Retinal pigment epithelial cell (primary cell): Measurements from ENCODE around the gene RIPPLY2.
"Not testable (repeated sequence)": the region's sequence is repeated elsewhere in the genome, so short reads cannot be mapped to it uniquely, and the experiment has no call there.

Experiments
- DNase-seq: peaks from one replicate; pipeline ENCODE4 v3.0.0-alpha.2; 2010; ENCODE audit warnings: low read depth
- H3K4me3 ChIP-seq: 2 replicates; pipeline ENCODE4 v1.5.1; 2011; ENCODE audit warnings: mild to moderate bottlenecking, low read length, control low read depth, moderate library complexity
- CTCF ChIP-seq: conservative IDR thresholded peaks from 2 replicates; pipeline ENCODE4 v1.5.1; 2011; ENCODE audit warnings: low read depth, low read length, control low read depth, inconsistent platforms

Gene RIPPLY2

GRCh38 chr6:83853178-83854000 lies at the start of gene RIPPLY2:
TSS of gene RIPPLY2 (plus strand) at chr6:83853360. CDS start at chr6:83853417, 57 bp downstream.
- no peak for TF ChIP-seq CTCF
- no peak for DNase-seq
- peak within 1 kb of the TSS; percentile 59 for H3K4me3 ChIP-seq

GRCh38 chr6:83803492-83803891 lies 49.7 kb upstream of the RIPPLY2 start:
- DNase-seq, H3K4me3 ChIP-seq: not testable (repeated sequence)

GRCh38 chr6:83804886-83805285 lies 48.3 kb upstream of the RIPPLY2 start:
- TF ChIP-seq CTCF: peak; percentile 25
- no peak for DNase-seq
- H3K4me3 ChIP-seq: no peak overlapping the region

GRCh38 chr6:83808005-83808404 lies 45.2 kb upstream of the RIPPLY2 start:
- H3K4me3 ChIP-seq: no peak overlapping the region
- no peak for DNase-seq
- no peak for TF ChIP-seq CTCF

- no peak overlapping the region for H3K4me3 ChIP-seq
- no peak for TF ChIP-seq CTCF
- DNase-seq: no peak
Observed at GRCh38 chr6:83808926-83809325, 44.2 kb upstream of the RIPPLY2 start.

- no peak overlapping the region for H3K4me3 ChIP-seq
- no peak for TF ChIP-seq CTCF
- DNase-seq: no peak
Observed at GRCh38 chr6:83812595-83812994, 40.6 kb upstream of the RIPPLY2 start.

GRCh38 chr6:83815631-83816272 lies 37.4 kb upstream of the RIPPLY2 start:
- no peak overlapping the region for H3K4me3 ChIP-seq
- no peak for TF ChIP-seq CTCF
- DNase-seq: peak; percentile 34
